ENCODE data around the gene PRKCZ.

The PRKCZ gene

GRCh38 chr1:2061065-2061778, 11.0 kb downstream of the PRKCZ start:
- DNase-seq (ENCODE audit: low spot score), result no peak

DNA sequence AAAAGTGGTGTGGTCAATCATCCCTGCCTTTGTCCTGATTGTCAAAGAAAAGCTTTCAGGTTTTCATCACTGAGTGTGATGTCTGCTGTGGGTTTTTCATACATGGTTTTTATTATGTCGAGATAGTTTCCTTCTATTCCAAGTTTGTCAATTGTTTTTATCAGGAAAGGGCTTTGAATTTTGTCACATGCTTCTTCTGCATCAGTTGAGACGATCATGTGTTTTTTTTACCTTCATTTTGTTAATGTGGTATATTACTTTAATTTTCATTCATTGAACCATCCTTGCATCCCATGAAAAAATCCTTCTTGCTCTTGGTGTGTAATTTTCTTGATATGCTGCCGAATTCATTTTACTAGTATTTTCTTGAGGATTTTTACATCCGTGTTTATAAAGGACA, 15.5 kb downstream of the PRKCZ start:
- DNase-seq (ENCODE audit: low spot score), result no peak

DNA sequence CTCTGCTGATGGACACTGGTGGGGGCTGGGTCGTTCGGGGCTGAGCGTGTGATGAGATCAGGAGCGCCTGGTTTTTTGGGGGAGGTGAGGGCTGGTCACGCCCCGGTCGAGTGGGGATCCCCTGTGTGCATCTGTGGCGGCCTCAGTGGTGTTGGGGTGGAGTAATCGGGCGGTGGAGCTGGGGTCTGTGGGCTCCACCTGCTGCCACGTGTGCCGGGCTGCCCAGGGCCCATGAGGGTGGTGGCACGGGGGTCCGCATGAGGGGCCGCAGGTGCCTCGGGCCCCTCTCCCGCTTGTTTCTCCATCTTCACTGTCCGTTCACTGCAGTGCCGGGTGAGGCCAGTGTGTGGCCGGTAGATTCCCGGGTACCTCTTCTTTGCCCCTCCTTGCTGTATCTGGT, 17.2 kb downstream of the PRKCZ start:
- no peak for DNase-seq (ENCODE audit: low spot score)

DNA sequence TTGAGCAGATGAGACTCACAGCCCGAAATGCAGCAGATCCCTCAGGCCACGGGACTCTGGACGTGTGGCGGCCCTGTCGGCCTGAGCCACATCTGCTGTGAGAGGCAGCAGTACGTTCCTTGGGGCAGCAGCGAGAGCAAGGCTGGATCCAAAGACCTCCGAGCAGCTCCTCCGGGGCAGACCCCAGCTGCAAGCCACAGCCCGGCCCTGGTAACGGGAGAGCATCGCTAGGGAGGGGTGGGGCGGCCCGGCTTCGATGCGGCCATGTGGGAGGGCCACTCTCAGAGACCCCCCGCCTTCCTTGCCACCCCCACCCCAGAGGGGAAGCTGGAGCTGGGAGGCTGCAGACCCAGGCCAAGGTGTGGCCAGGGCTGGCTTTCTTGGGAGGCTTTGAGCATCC, 17.8 kb downstream of the PRKCZ start:
- no peak for DNase-seq (ENCODE audit: low spot score)

- DNase-seq (ENCODE audit: low spot score), result no peak
These were observed 18.7 kb downstream of the PRKCZ start for GRCh38 chr1:2068951-2069350.

DNA sequence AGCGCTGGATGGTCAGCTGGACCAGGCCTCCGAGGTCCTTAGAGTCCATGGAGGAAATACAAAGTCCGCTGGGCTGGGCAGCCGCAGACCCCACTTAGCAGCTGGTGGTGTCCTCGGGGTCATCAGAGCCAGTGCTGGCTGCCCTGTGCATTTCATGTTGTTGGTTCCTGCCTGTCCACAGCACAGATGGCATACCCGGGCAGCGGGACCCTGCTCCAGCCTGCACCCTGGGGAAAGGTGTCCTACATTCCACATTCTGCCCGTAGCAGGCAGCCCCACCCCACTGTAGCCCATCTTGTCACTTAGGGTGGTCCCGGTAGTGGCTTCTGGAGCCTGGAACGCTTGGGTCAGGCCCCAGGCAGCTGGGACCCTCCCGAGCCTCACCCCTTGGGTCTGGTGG, 19.8 kb downstream of the PRKCZ start:
- DNase-seq (ENCODE audit: low spot score), result no peak

DNA sequence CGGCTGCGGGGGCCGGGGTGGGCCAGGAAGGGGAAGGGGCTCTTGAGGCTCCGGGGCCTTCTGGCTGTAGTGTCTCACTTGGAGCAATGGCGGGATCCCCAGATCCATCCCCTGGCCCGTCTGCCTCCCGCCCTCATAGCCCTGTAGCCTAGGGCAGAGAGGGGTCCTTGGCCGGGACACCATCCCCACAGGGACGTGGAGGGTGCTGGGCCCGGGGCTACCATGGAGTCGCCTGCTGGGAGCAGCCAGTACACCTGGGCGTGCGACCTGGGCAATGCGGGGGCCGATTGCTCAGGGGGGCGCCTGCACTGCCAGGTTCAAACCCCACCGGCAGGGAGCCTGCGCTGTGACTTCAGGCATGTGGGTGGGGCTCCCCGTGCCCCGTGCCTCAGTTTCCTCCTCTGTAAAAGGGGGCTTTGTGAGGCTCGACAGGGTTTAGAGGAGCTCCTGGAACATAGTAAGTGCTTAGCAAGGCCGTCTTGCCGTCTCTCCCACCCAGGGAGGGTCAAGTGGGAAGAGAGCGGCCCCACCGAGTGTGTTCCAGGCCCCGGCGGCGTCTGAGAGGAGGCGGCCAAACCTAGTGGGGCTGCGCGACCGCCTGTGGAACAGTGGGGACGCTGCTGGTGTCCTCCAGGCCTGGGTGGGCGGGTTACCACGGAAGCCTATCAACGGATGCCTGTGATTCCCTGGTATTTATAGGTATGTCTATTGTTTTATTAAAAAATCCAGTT, 20.8 kb downstream of the PRKCZ start:
- no peak for DNase-seq (ENCODE audit: low spot score)

GRCh38 chr1:2072109-2072806, 22.0 kb downstream of the PRKCZ start:
- DNase-seq (ENCODE audit: low spot score), result no peak

- no peak for DNase-seq (ENCODE audit: low spot score)
These were observed 22.7 kb downstream of the PRKCZ start for GRCh38 chr1:2072891-2073290.

- DNase-seq (ENCODE audit: low spot score), result no peak
These were observed 23.4 kb downstream of the PRKCZ start for GRCh38 chr1:2073382-2074230.

DNA sequence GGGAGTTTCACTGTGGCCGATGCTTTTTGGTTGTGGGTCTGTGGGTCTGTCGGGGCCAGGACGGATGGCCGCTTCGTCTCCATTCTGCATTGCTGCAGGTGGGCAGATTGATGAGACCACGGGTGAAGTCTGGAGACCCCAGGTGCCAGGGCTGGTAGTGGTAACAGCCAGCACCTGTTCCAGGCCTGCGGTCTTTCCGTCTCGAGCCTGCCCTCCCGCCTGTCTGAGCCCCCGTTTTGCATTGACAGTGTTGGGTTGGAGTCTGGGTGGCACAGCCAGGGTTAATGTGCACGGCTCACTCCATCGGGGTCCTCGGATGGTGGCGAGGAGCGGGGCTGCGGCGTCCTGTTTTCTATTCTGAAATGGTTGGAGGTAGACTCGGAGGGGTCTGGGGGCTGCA, 24.2 kb downstream of the PRKCZ start:
- no peak for DNase-seq (ENCODE audit: low spot score)

DNA sequence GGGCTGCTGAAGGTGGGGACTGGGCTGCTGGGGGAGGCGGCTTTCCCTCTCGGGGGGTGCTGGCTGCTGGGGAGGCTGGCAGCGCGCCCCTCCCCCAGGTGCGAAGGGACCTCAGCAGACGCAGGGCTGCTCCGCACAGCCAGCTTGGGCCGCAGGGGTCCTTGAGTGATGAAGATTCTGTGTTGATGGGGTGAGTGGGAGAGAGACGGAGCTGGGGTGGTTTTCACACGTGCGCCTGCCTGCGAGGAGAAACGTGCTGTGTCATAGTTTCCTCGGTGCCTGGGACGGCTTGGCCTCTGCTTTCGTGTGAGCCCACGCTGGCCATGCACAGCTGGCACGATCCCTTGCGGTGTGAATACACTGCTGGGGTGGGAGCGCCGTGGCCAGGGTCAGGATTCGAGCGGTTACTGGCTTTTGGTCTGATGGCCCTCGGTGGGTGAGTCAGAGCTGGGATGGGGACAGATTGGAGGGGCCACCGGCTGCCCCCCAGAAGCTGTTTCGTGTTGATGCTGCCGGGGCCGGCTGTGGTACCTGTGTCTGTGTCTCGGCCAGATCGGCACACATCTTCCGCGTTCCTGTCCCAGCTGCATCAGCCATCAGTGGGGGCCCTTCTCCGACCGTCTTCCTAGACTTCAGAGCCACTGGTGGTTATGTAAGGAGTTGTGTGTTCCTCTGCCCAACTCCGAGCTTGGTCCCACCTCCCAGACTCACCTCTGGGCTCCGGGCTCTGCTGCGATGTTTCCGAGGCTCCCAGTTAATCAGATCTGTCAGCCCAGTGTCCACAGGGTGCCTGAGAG, 24.9 kb downstream of the PRKCZ start:
- DNase-seq (ENCODE audit: low spot score), result no peak

DNA sequence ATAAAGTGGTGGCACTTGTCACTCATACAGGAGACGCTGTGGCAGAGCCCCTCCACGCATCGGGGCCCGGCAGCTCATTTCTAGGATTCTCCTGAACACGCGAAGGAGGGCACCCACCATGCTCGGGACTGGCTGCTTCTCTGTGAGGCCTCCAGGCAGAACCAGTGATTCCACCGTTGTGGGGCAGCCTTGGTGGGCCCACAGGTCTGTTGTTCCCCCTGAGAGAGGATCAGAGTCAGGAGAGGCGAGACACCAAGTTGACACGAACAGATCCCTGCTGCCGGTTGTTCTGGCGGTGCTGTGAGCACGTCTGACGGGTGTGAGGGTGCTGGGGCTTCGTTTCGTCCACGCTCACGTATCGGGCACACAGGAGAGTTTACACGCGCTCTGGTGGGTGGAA, 26.6 kb downstream of the PRKCZ start:
- DNase-seq (ENCODE audit: low spot score), result no peak

GRCh38 chr1:2078170-2078569, 28.0 kb downstream of the PRKCZ start:
- no peak for DNase-seq (ENCODE audit: low spot score)

GRCh38 chr1:2079396-2080085, 29.3 kb downstream of the PRKCZ start:
- no peak for DNase-seq (ENCODE audit: low spot score)

- DNase-seq (ENCODE audit: low spot score), result no peak
These were observed 29.9 kb downstream of the PRKCZ start for GRCh38 chr1:2080140-2080539.

GRCh38 chr1:2080884-2081283, 30.7 kb downstream of the PRKCZ start:
- no peak for DNase-seq (ENCODE audit: low spot score)

DNA sequence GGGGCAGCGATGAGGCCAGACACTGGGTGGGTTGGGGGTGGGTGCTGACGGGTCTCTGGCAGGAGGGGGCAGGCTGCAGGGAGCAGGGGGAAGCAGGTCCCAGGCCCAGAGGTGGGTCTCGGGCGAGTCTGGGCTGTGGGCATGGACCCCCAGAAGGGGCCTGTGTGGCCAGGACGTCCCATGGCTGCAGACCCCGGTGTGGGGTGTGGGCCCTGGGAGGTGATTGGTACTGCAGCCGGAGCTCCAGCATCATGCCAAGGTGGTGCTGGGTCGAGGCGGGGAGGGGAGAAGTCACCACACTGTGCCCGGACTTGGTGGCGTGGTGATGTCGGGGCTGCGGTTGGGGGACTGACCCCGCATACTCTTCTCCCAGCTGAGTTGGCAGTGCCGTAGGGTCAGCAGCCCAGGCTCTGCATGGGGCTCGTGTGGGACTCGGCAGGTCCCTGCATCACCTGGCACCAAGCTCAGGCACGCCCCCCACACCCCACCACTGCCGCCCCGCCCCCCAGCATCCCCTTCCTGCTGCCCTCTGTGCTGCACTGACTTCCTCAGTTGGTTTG, 31.2 kb downstream of the PRKCZ start:
- DNase-seq (ENCODE audit: low spot score), result no peak

DNA sequence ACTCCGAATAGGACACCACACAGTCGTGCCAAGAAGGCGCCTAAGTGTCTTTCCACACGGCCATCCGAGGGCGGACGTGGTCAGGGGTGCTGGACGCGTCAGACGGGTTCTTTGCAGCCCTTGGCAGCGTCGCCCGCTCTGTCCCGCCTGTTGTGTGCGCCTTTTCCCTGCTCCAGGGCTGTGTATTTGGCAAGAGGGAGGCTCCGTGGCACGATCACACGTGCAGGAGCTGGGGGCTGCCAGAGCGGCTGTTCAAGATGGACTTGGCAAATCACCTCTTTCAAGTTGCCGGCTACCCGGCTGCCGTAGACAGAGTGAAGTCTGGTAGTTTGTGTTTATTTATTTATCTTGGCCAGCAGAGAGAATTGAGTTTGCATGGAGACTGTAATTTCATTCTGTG, 31.9 kb downstream of the PRKCZ start:
- DNase-seq (ENCODE audit: low spot score), result no peak

GRCh38 chr1:2083666-2084065, 33.5 kb downstream of the PRKCZ start:
- no peak for DNase-seq (ENCODE audit: low spot score)

DNA sequence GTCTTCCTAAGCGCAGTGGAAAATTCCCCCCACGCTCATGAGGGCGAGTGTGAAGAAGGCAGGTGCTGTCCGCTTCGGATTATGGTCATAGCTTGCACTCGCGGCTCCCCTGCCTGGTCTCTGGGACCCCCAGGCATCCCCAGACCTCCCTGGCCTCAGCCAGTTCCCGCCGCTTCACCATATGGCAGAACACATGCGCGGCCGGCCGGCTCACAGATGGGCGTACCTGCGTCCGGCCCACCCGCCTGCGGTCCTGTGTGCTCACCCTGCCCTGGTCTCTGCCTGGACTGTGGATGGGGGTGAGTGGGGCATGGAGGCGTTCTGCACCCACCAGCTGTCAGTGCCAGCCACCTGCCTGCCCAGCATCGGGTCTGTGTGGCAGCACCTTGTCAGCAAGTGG, 34.1 kb downstream of the PRKCZ start:
- DNase-seq (ENCODE audit: low spot score), result no peak

Measured in CD4-positive, alpha-beta T cell treated with Interleukin-6 at 100 ng/mL for 8 hours (primary cell).